D721Med (cell line): ENCODE measurements around the gene TNFRSF1B.

Experiments used
- DNase-seq: peaks from one replicate; pipeline ENCODE4 v3.0.0; 2011; ENCODE audit warnings: low spot score; ENCODE audit not compliant: insufficient read length
- FAIRE-seq: peaks from 2 replicates; lab custom pipeline; 2011; peaks lifted over from hg19 to GRCh38; lab: Jason Lieb, UNC
- TF ChIP-seq, protein P1 (sequence below): IDR thresholded peaks from 2 replicates; pipeline ENCODE4 v1.5.1; 2012; ENCODE audit warnings: mild to moderate bottlenecking, control low read depth; ENCODE audit not compliant: insufficient read depth; ENCODE audit errors: missing control alignments

Gene TNFRSF1B

GRCh38 chr1:12172042-12172851, 5.5 kb downstream of the TNFRSF1B start:
- TF ChIP-seq, protein P1, sequence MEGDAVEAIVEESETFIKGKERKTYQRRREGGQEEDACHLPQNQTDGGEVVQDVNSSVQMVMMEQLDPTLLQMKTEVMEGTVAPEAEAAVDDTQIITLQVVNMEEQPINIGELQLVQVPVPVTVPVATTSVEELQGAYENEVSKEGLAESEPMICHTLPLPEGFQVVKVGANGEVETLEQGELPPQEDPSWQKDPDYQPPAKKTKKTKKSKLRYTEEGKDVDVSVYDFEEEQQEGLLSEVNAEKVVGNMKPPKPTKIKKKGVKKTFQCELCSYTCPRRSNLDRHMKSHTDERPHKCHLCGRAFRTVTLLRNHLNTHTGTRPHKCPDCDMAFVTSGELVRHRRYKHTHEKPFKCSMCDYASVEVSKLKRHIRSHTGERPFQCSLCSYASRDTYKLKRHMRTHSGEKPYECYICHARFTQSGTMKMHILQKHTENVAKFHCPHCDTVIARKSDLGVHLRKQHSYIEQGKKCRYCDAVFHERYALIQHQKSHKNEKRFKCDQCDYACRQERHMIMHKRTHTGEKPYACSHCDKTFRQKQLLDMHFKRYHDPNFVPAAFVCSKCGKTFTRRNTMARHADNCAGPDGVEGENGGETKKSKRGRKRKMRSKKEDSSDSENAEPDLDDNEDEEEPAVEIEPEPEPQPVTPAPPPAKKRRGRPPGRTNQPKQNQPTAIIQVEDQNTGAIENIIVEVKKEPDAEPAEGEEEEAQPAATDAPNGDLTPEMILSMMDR, result no peak
- DNase-seq (no peak), FAIRE-seq (no peak)

DNA sequence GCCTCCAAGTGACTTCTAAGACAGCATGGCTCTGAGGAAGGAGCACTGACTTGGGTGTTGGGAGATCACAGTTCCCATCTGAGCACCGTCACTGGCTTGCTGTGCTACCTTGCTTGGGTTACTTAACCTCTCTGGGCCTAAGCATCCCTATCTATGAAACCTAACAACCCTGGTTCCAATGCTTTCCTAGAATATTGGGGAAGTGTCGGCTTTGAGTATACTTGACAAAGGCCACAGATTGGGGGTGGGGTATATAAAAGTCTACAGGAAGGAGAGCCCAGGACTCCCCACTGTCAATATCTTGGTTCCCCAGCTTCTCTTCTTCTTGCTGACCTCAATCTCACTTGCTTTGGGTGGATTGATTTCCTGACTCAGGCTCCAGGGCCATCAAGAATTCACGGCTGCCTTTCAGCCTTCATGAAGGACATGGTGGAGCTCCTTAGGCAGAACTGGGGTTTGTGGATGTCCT, 6.3 kb downstream of the TNFRSF1B start:
- no peak for FAIRE-seq
- DNase-seq, result no peak
- TF ChIP-seq, protein P1, result no peak

GRCh38 chr1:12173631-12174121, 6.9 kb downstream of the TNFRSF1B start:
- TF ChIP-seq, protein P1, result no peak
- DNase-seq (no peak), FAIRE-seq (no peak)

DNA sequence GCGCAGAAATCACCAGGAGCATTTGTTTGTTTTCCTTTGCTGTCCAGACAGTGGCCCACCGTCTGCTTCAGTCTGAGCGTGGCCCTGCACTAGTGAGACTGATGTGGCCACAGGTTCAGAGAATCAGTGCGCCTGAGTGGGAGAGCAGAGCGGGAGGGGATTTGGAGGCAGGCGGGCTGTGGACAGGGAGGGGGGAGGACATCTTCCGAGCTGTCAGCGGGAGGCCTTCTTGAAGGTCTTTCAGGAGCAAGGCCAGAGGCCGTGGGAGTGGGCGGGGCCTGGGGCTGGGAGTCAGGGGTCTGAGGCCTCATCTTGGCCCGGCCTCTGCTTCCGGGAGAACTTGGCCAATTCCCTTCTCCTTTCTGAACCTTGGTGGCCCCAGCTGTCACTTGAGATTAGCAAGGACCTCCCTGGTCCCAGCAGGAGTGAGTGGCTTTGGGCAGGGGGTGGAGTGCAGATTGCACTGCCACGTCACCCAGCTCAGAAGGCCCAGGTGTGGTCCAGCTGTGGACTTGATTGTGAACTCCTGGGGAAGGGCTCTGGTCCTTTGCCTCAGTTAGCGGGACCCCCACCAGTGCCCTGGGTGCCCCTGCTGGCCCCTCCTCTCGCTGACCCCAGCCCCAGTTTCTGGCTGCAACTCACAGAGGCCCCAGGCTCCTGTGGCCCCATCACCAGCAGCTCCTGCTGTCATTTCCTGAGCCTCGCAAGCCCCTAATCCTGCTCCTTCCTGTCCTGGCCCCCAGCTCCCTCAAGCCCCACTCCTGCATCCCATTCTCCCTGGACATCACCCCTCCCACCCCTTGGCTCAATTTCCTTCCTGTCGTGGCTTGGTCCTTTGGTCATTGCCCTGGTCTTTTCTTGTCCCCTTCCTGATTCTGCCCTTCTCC, 8.4 kb downstream of the TNFRSF1B start:
- no peak for DNase-seq
- TF ChIP-seq, protein P1, result no peak
- no peak for FAIRE-seq

DNA sequence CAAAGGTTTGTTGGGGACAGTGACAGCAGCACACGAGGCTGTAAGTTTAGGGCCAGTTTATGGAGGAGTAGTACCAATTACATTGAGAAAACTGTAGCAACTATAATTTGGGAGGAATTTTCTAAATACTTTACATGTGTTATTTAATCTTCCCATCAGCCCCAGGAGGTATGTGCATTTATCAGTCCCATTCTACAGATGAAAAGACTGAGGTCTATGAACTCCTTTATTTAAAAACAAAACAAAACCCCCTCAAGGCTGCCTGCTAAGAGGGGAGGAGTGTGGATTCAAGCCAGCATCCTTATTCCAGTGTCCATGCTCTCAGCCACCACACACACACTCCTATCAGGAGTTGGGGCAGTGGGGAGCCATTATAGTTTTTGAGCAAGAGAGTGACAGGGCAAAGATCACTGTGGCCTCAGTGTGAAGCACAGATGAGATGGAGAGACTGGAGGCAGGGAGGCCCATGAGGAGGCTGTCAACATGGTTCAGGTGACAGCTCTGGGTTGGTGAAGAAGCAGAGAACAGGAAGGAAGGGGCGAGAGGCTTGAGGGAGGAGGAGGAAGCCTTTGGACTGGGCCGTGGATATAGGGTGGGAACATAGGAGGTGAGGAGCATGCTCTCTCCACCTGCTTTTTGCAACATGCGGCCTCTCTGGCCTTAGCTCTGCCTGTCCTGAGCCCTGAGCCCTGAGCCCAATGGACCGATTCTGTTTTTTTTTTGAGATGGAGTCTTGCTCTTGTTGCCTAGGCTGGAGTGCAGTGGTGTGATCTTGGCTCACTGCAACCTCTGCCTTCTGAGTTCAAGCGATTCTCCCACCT, 9.7 kb downstream of the TNFRSF1B start:
- DNase-seq, result no peak
- no peak for FAIRE-seq
- TF ChIP-seq, protein P1, result no peak

DNA sequence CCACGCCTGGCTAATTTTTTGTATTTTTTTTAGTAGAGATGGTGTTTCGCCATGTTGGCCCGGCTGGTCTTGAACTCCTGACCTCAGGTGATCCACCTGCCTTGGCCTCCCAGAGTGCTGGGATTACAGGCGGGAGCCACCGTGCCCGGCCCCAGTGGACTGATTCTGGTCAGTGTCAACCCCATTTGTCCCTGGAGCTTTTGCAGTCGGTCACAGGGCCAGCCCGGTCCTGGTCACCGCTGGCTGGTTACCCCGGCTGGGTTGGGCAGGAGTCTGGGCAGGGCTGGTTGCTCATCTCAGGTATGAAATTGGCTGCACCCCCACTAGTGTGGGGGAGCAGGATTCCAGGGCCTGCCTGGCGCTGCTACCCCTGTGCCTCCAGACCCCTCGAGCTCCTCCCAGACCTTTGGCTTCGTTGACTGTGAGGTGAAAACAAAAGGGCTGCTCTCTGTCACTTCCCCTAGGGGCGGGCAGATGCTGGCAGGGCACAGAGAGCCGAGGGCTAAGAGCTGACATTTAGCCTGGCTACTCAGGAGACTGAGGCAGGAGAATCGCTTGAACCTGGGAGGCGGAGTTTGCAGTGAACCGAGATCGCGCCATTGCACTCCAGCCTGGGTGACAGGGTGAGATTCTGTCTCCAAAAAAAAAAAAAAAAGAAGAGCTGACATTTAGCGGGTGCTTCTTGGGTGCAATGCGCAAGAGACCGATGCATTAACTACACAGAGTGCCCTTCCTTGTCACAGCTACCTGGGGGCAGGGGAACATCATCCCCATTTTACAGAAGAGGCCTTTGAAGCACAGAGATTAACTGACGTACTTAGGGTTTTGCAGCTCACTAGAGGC, 10.6 kb downstream of the TNFRSF1B start:
- TF ChIP-seq, protein P1, result no peak
- no peak for DNase-seq
- FAIRE-seq, result no peak
